Limb (tissue), 2 donors: ENCODE measurements around the gene PEAK3.

Experiments used
- DNase-seq, 2 donors: peaks; one replicate each; pipeline ENCODE4 v3.0.0-alpha.2; 2016; ENCODE audit errors: extremely low spot score in 2 of 2

The PEAK3 gene

DNA sequence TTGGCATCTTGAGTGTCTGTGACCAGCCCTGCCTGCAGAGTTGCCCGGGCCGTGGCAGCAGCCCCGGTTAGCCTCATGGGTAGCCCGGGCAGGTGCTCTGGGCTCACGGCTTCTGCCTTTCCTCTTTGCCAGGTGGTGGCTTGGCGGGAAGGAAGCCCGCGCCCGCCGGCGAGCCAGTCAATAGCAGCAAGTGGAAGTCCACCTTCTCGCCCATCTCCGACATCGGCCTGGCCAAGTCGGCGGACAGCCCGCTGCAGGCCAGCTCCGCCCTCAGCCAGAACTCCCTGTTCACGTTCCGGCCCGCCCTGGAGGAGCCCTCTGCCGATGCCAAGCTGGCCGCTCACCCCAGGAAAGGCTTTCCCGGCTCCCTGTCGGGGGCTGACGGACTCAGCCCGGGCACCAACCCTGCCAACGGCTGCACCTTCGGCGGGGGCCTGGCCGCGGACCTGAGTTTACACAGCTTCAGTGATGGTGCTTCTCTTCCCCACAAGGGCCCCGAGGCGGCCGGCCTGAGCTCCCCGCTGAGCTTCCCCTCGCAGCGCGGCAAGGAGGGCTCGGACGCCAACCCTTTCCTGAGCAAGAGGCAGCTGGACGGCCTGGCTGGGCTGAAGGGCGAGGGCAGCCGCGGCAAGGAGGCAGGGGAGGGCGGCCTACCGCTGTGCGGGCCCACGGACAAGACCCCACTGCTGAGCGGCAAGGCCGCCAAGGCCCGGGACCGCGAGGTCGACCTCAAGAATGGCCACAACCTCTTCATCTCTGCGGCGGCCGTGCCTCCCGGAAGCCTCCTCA, 55.7 kb downstream of the PEAK3 start:
- DNase-seq = no peak

DNA sequence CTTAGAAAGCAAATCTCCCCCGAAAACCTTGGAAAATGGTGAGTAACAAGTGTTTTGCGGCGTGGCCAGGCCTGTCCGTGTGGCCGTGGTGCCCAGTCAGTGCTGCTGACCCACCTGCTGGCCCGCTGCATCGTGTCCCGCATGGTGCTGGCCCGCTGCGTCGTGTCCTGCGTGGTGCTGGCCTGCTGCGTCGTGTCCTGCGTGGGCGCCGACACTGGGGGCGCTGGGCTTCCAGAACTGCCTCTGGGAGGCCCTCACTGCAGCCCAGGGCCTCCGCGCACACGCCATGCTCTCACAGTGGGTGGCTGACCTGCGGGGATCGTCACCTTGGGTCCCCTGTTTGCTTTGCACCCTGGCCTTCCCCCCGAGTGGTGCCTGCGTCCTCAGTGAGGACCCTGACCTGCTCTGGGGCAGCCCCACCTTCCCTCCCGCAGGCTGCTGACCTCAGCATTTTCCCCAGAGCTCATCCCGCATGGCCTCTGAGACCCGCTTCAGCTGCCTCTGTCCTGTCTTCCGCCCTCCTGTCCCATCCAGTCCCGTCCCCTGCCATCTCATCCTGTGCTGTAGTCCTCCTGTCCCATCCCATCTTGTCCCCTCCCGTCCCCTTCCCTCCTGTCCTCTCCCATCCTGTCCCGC, 56.4 kb downstream of the PEAK3 start:
- no peak for DNase-seq

DNA sequence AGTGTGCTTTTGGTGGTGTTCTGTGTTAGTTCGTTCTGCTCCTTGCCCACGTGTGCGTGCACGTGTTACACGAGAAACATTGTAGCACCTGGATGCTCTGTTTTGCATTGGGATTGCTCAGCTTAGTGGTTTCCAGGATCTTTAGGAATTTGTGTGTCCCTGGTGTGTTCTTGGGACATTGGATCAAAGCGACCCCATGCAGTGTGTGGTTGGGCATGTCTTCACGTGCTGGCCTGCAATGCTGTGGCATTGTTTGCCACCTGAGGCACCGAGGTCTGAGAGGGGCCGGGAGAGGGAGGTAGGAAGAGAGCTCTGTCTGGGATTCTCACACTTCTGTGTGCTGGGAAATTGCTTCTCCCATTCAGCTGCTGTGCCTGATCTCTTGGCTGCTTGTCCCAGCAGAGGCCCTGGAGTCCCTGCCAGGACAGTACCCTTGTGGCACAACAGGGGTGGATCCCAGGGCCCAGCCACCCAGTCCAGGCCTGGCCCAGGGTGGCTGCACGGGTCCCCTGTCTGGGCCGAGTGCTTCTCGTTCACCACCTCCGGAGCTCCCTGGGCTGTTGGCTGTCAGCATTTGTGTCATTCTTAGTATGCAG, 57.1 kb downstream of the PEAK3 start:
- DNase-seq = no peak
